ENCODE data around the gene KIAA1614. TPM values are rescaled to one million over a fixed set of nuclear protein-coding genes. Genes with fewer than 3 reads are reported as not detected.

KIAA1614 gene
- total RNA-seq, 1 donor from 2014 or later = 2.6 TPM

DNA sequence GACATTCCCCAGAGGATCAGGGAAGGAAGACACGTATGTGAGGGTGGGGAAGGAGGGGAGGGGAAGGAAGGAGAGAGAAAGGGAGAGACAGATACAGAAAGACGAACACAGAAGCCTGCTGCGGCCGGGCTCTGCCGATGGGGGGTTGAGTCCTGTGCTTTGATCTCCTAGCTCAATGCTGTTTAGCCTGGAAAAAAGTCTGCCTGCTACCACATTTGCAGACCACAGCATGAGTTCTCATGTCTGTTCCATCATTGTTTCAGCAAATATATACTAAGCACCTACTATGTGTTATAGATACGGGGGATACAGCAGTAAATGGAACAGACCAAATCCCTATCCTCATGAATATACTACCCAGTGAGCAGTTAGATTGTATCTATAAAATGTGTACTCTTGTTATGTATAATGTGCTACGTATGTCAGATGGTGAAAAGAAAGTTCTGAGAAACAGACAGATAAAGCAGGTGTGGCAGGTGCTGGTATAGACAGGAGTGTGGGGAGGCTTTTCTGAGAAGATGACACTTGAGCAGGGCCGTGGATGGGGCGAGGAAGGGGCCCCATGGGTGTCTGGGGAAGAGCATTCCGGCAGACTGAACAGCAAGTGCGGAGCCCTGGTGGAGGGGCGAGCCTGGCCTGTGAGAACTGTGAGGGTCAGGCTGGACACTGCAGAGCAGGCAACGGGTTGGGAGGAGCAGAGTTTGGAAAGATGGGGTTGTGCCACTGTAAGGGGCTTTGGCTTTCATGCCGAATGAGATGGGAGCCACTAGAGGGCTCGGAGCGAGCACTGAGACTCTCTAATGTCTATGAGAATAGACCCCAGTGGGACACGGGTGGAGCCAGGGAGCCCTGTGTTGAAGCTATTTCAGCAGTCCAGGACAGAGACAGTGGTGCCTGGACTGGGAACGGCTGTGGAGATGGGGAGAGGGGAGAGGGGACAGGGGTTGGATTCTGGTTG is 34.1 kb downstream of the KIAA1614 start:
- no peaks in the 10 kb centered on the region for H3K9me3 Mint-ChIP-seq (ENCODE audit: unreplicated experiment)
- H3K27me3 Mint-ChIP-seq (ENCODE audit: unreplicated experiment) = peaks cover 11% of the 10 kb centered on the region
- DNase-seq (ENCODE audit: low spot score) = no peak
- H3K36me3 Mint-ChIP-seq (ENCODE audit: low read depth, unreplicated experiment) = peaks cover 21% of the 10 kb centered on the region
- no peak overlapping the region for H3K4me3 Mint-ChIP-seq (ENCODE audit: unreplicated experiment)
- peak overlapping the region; percentile 39 for H3K27ac Mint-ChIP-seq (ENCODE audit: unreplicated experiment)
- H3K4me1 Mint-ChIP-seq (ENCODE audit: unreplicated experiment) = peaks cover 4% of the 10 kb centered on the region
- TF ChIP-seq, protein P1, sequence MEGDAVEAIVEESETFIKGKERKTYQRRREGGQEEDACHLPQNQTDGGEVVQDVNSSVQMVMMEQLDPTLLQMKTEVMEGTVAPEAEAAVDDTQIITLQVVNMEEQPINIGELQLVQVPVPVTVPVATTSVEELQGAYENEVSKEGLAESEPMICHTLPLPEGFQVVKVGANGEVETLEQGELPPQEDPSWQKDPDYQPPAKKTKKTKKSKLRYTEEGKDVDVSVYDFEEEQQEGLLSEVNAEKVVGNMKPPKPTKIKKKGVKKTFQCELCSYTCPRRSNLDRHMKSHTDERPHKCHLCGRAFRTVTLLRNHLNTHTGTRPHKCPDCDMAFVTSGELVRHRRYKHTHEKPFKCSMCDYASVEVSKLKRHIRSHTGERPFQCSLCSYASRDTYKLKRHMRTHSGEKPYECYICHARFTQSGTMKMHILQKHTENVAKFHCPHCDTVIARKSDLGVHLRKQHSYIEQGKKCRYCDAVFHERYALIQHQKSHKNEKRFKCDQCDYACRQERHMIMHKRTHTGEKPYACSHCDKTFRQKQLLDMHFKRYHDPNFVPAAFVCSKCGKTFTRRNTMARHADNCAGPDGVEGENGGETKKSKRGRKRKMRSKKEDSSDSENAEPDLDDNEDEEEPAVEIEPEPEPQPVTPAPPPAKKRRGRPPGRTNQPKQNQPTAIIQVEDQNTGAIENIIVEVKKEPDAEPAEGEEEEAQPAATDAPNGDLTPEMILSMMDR (IDR thresholded peaks at IDR 0.05; ENCODE audit: unreplicated experiment) = no peak

DNA sequence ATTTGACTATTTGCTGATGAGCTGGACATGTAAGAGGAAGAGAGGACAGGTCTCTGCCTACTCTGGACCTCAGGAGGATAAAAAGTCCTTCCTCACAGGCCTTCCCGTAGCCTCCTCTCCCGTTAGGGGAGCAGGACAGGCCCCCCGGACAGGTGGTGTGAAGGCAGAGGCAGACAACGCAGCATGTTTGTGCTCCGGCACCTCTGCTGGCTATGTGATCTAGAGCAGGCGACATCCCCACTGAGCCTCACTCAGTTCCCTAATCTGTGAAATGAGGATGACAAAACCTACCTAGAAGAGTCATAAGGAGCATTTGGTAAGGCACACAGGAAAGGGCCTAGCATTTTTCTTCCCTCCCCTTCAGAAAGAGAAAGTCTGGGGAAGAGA is 34.8 kb downstream of the KIAA1614 start:
- DNase-seq (ENCODE audit: low spot score) = no peak
- H3K27me3 Mint-ChIP-seq (ENCODE audit: unreplicated experiment) = peaks cover 11% of the 10 kb centered on the region
- peaks cover 4% of the 10 kb centered on the region for H3K4me1 Mint-ChIP-seq (ENCODE audit: unreplicated experiment)
- peaks cover 21% of the 10 kb centered on the region for H3K36me3 Mint-ChIP-seq (ENCODE audit: low read depth, unreplicated experiment)
- no peak overlapping the region for H3K27ac Mint-ChIP-seq (ENCODE audit: unreplicated experiment)
- TF ChIP-seq, protein P1 (IDR thresholded peaks at IDR 0.05; ENCODE audit: unreplicated experiment) = no peak
- no peaks in the 10 kb centered on the region for H3K9me3 Mint-ChIP-seq (ENCODE audit: unreplicated experiment)
- H3K4me3 Mint-ChIP-seq (ENCODE audit: unreplicated experiment) = no peak overlapping the region

DNA sequence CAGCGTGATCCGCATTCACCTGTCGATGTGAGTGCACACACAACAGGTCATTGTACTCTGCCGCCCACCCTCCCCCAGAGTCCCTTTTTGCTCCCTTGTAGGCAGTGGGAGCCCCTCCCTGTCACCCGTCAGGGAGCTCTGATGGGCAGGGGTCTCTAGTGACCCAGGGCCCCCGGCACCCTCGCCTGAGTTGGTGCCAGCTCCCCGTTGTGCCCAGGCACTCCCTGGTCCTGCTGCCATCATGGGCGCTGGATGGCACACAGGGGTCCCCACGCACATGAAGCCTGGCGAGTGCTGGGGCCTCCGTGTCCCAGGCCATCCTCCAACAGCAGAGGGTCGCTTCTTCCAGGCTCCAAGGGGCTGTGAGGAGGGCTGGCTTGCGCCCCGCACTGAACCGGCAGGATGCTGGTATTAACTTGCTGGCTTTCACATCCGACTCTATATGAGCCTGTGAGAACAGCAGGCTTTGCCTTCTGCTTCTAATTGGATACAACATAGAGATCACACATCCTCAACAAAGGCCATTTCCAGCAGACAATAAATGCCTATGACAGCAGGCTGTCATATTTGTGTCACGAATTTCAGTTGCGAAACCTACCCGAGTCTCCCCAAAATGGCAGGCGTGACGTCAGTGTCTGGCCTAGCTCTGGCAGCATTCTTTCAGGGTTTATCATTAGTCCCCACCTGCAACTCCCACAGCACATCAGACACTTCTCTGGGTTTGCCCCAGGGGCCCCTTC is 35.4 kb downstream of the KIAA1614 start:
- TF ChIP-seq, protein P1 (IDR thresholded peaks at IDR 0.05; ENCODE audit: unreplicated experiment) = no peak
- peaks cover 11% of the 10 kb centered on the region for H3K27me3 Mint-ChIP-seq (ENCODE audit: unreplicated experiment)
- no peaks in the 10 kb centered on the region for H3K9me3 Mint-ChIP-seq (ENCODE audit: unreplicated experiment)
- peak overlapping the region; percentile 9 for H3K27ac Mint-ChIP-seq (ENCODE audit: unreplicated experiment)
- peaks cover 4% of the 10 kb centered on the region for H3K4me1 Mint-ChIP-seq (ENCODE audit: unreplicated experiment)
- DNase-seq (ENCODE audit: low spot score) = no peak
- H3K4me3 Mint-ChIP-seq (ENCODE audit: unreplicated experiment) = no peak overlapping the region
- peaks cover 21% of the 10 kb centered on the region for H3K36me3 Mint-ChIP-seq (ENCODE audit: low read depth, unreplicated experiment)

DNA sequence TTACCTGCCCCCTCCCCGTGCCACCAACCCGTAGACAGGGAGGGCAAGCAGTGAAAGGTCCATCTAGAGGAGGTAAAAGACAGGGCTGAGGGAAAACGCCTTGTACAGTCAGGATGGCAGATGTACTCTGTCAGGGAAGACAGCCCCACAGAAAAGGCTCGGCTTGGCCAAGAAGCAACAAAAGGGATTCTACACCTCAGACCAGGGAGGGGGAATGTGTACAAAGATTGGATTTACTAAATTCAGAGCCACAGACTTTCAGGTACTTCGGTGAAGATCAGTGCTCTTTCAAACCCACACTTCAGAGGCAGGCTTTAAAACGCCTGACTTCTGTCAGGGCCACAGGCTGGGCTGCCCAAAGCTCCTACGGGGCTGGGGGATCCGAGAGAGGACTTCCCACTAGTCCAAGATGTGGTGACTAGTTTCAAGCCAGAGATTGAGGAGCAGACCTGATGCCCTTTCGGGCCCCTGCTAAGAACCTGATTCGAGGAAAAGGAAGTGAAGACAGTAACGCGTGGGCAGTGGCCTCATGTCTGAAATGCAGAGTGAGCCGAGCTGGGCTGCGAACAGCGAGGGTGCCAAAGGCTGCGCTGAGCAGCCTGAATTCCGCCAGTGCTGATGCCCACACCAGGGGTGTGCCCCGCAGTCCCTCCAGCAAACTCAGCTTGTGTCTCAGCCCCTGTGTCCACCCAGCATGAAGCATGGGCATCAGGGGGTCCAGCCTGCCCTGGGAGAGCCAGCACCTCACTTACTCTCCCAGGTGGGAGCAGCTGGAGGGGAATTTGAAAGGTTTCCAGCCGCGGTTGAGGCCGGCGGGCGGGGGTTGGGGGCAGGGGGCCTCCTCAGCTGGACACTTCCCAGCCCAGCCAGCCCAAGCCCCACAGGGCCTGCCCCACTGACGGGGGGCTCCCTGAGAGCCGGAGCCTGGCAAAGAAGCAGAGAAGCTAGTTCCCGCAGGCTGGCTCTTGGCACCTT is 36.2 kb downstream of the KIAA1614 start:
- H3K4me3 Mint-ChIP-seq (ENCODE audit: unreplicated experiment) = no peak overlapping the region
- H3K36me3 Mint-ChIP-seq (ENCODE audit: low read depth, unreplicated experiment) = peaks cover 21% of the 10 kb centered on the region
- H3K27ac Mint-ChIP-seq (ENCODE audit: unreplicated experiment) = no peak overlapping the region
- H3K27me3 Mint-ChIP-seq (ENCODE audit: unreplicated experiment) = peaks cover 11% of the 10 kb centered on the region
- no peaks in the 10 kb centered on the region for H3K9me3 Mint-ChIP-seq (ENCODE audit: unreplicated experiment)
- TF ChIP-seq, protein P1 (IDR thresholded peaks at IDR 0.05; ENCODE audit: unreplicated experiment) = no peak
- peaks cover 4% of the 10 kb centered on the region for H3K4me1 Mint-ChIP-seq (ENCODE audit: unreplicated experiment)
- DNase-seq (ENCODE audit: low spot score) = no peak
